ENCODE results near the gene THADA. TPM values are rescaled to one million over a fixed set of nuclear protein-coding genes. Genes with fewer than 3 reads are reported as not detected.

Gene THADA
- total RNA-seq, 6 donors from 2014 or later, result 23.6 to 57.5 (median 37.3) TPM

- Histone ChIP-seq H3K9me3 (no peaks in the 10 kb centered on the region), H3K36me3 (no peaks in the 10 kb centered on the region), H3K4me3 (no peak overlapping the region), H3K27me3 (no peaks in the 10 kb centered on the region), H3K27ac (peak overlapping the region in 2 of 4 donors; percentile 19 to 48), H3K4me1 (peaks cover 40 to 65% (median 55%) of the 10 kb centered on the region in 4 donors)
- DNase-seq (no peak), ATAC-seq (ENCODE audit: low FRiP score in 2 of 2) (no peak)
- 86 to 91% methylated on average over 6 of the region's 6 CpGs for WGBS, 2 donors
- TF ChIP-seq EP300 (IDR thresholded peaks at IDR 0.05) (no peak), POLR2AphosphoS5 (IDR thresholded peaks at IDR 0.05) (no peak), POLR2A (IDR thresholded peaks at IDR 0.05) (no peak), CTCF (IDR thresholded peaks at IDR 0.05) (no peak)
Observed at GRCh38 chr2:43215673-43216255, 380.1 kb downstream of the THADA start.

GRCh38 chr2:43214253-43214652 lies 381.6 kb downstream of the THADA start:
- Histone ChIP-seq H3K36me3 (no peaks in the 10 kb centered on the region), H3K27ac (no peak overlapping the region), H3K27me3 (no peaks in the 10 kb centered on the region), H3K9me3 (no peaks in the 10 kb centered on the region), H3K4me3 (no peak overlapping the region), H3K4me1 (peaks cover 36 to 58% (median 47%) of the 10 kb centered on the region in 4 donors)
- DNase-seq (no peak), ATAC-seq (ENCODE audit: low FRiP score in 2 of 2) (no peak)
- TF ChIP-seq CTCF (IDR thresholded peaks at IDR 0.05), result no peak
- TF ChIP-seq POLR2AphosphoS5 (IDR thresholded peaks at IDR 0.05), result no peak
- no peak for TF ChIP-seq POLR2A (IDR thresholded peaks at IDR 0.05)
- no peak for TF ChIP-seq EP300 (IDR thresholded peaks at IDR 0.05)
- WGBS, 2 donors, result 85 to 98% methylated on average over 3 to 5 of the region's 5 CpGs

DNA sequence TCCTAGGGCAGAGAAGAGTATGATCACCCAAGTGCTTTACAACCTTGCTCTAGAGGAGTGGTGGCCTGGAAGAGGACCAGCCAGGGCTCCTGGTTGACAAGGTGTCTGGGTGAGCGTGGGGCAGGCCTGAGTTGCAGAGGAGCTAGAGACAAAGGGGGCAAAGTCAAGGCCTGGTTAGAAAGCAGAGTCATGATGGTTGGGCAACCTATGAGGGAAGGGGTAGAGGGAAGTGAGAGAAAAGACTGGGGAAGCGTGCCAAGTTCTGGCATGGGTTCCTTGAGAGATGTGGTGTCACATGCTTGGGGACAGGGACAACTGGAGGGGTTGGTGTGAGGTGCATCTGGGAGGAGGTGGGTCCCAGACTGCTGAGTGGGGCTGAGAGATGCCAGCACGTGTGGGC lies 382.9 kb downstream of the THADA start:
- ATAC-seq (ENCODE audit: low FRiP score in 2 of 2), result peak; percentile 47 to 72
- H3K27ac ChIP-seq, result peak overlapping the region; percentile 42 to 83 (median 77)
- H3K36me3 ChIP-seq, result no peaks in the 10 kb centered on the region
- no peaks in the 10 kb centered on the region for H3K27me3 ChIP-seq
- TF ChIP-seq EP300 (IDR thresholded peaks at IDR 0.05) (no peak), CTCF (IDR thresholded peaks at IDR 0.05) (no peak), POLR2AphosphoS5 (IDR thresholded peaks at IDR 0.05) (peak; percentile 39 to 48), POLR2A (IDR thresholded peaks at IDR 0.05) (peak in 1 of 4 donors; percentile 34)
- DNase-seq, result peak in 1 of 2 donors; percentile 85
- no peaks in the 10 kb centered on the region for H3K9me3 ChIP-seq
- peaks cover 23 to 45% (median 33%) of the 10 kb centered on the region in 4 donors for H3K4me1 ChIP-seq
- WGBS, 2 donors, result 74 to 84% methylated on average over 3 of the region's 3 CpGs
- no peak overlapping the region for H3K4me3 ChIP-seq

DNA sequence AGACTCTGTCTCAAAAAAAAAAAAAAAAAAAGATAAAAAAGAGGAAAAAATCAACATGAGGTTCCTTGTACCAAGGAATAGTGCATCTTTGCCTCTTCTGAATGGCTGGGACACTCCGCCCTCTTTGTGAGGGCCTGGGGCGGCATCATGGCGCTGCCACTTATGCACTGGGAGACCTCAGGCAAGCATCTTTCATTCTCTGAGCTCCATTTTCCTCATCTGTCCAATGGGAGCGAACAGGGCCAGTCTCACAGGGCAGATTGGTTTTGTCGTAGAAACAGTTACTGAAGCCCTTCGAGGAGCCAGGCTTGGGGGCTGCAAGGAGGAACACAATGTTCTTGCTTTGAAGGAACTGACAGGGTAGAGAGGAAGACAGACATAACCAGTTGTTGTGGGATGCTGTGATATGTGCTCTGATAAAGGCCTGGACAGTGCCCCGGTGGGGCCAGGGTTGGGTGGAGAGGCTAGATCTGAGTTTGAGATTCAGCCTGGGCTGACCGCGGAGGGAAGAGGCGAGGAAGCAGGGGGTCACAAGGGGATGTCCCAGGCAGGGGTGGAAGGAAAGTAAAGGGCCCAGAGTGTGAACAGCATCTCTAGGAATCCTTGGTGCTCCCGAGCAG lies 383.5 kb downstream of the THADA start:
- peaks cover 17 to 39% (median 27%) of the 10 kb centered on the region in 4 donors for H3K4me1 ChIP-seq
- no peaks in the 10 kb centered on the region for H3K9me3 ChIP-seq
- no peak overlapping the region for H3K4me3 ChIP-seq
- H3K36me3 ChIP-seq, result no peaks in the 10 kb centered on the region
- WGBS, 2 donors, result 74 to 80% methylated on average over 11 of the region's 11 CpGs
- ATAC-seq (ENCODE audit: low FRiP score in 2 of 2), result peak; percentile 1 to 49
- H3K27ac ChIP-seq, result peak overlapping the region; percentile 42 to 83 (median 77)
- DNase-seq, result no peak
- TF ChIP-seq EP300 (IDR thresholded peaks at IDR 0.05), result peak in 2 of 4 donors; percentile 50 to 65
- TF ChIP-seq POLR2A (IDR thresholded peaks at IDR 0.05), result no peak
- no peak for TF ChIP-seq CTCF (IDR thresholded peaks at IDR 0.05)
- no peak for TF ChIP-seq POLR2AphosphoS5 (IDR thresholded peaks at IDR 0.05)
- H3K27me3 ChIP-seq, result no peaks in the 10 kb centered on the region

Data from upper lobe of left lung (tissue), 6 donors.